GM18951 (cell line): ENCODE measurements around the gene KBTBD12.

Source experiments
- POLR2A ChIP-seq: IDR thresholded peaks from 4 replicates; pipeline ENCODE4 v1.6.1; 2011; ENCODE audit warnings: mild to moderate bottlenecking; ENCODE audit not compliant: insufficient read length, insufficient read depth; ENCODE audit errors: extremely low read depth
- in situ Hi-C: fragments of 300-500 bp; cut with MboI; formaldehyde crosslinking; loops from one replicate; pipeline ENCODE4 v1.12.0; 2022; ENCODE audit warnings: low sequenced_read_pairs, mixed read lengths, inconsistent platforms; ENCODE audit not compliant: unreplicated experiment

Gene KBTBD12

GRCh38 chr3:127949446-127950055 lies 34.5 kb downstream of the KBTBD12 start:
- in situ Hi-C loops, result no loop called here
- TF ChIP-seq POLR2A, result no peak

GRCh38 chr3:127951276-127951675 lies 36.2 kb downstream of the KBTBD12 start:
- no peak for TF ChIP-seq POLR2A
- in situ Hi-C loops, result no loop called here

GRCh38 chr3:127953091-127954035 lies 38.3 kb downstream of the KBTBD12 start:
- no peak for TF ChIP-seq POLR2A
- in situ Hi-C loops, result no loop called here

GRCh38 chr3:127954640-127955039 lies 39.6 kb downstream of the KBTBD12 start:
- in situ Hi-C loops, result no loop called here
- no peak for TF ChIP-seq POLR2A

- in situ Hi-C loops, result no loop called here
- no peak for TF ChIP-seq POLR2A
Observed at GRCh38 chr3:127955728-127956127, 40.7 kb downstream of the KBTBD12 start.

- TF ChIP-seq POLR2A, result no peak
- in situ Hi-C loops, result no loop called here
Observed at GRCh38 chr3:127959041-127959440, 44.0 kb downstream of the KBTBD12 start.

- in situ Hi-C loops, result loop anchor here (10.0 kb wide), 1 partner anchor 305 kb away; no protein-coding TSS in a partner anchor
- no peak for TF ChIP-seq POLR2A
Observed at GRCh38 chr3:127959873-127960272, 44.8 kb downstream of the KBTBD12 start.

GRCh38 chr3:127960421-127960965 lies 45.5 kb downstream of the KBTBD12 start:
- in situ Hi-C loops, result loop anchor here (10.0 kb wide), 1 partner anchor 306 kb away; no protein-coding TSS in a partner anchor
- no peak for TF ChIP-seq POLR2A

GRCh38 chr3:127961124-127961523 lies 46.1 kb downstream of the KBTBD12 start:
- TF ChIP-seq POLR2A, result no peak
- in situ Hi-C loops, result loop anchor here (10.0 kb wide), 1 partner anchor 306 kb away; no protein-coding TSS in a partner anchor

- TF ChIP-seq POLR2A, result no peak
- in situ Hi-C loops, result loop anchor here (10.0 kb wide), 1 partner anchor 307 kb away; no protein-coding TSS in a partner anchor
Observed at GRCh38 chr3:127961963-127962362, 46.9 kb downstream of the KBTBD12 start.

GRCh38 chr3:127962937-127963336 lies 47.9 kb downstream of the KBTBD12 start:
- in situ Hi-C loops, result loop anchor here (10.0 kb wide), 1 partner anchor 308 kb away; no protein-coding TSS in a partner anchor
- TF ChIP-seq POLR2A, result no peak

- in situ Hi-C loops, result loop anchor here (10.0 kb wide), 1 partner anchor 309 kb away; no protein-coding TSS in a partner anchor
Observed at GRCh38 chr3:127964053-127964452, 49.0 kb downstream of the KBTBD12 start.

GRCh38 chr3:127964816-127965215 lies 49.8 kb downstream of the KBTBD12 start:
- in situ Hi-C loops, result loop anchor here (10.0 kb wide), 1 partner anchor 310 kb away; no protein-coding TSS in a partner anchor
- TF ChIP-seq POLR2A, result no peak

More at GRCh38 chr3:127964053-127964452, 49.0 kb downstream of the KBTBD12 start:
- no peak for TF ChIP-seq POLR2A
